ENCODE results near the gene SGO2. TPM values are rescaled to one million over a fixed set of nuclear protein-coding genes. Genes with fewer than 3 reads are reported as not detected.
A peak's percentile ranks its signal among the peaks of the same experiment; 100 is the strongest.

SGO2 gene
- total RNA-seq, 1 experiment from 2014 or later: 25.4 TPM

DNA sequence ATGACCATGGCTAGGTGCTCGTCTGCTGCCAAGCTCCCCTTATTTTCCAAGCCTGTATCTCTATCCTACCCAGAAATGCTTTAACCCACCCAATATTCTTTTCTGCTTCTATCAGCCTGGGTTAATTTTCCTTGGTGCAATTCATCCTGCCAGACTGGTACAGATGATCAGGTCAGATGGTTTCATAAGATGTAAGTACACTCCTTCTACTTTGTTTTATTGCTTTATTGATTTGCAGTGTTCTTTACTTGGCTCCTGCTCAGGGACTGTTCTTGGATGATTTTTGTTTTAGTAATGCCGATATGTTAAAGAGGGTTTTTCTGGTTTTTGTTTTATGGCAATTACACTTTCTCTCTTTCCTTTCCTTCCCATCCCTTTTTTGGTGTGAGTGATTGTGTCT, 2.4 kb upstream of the SGO2 start:
- ATAC-seq: no peak
- ChIA-PET POLR2A (no interaction called here), RAD21 (ENCODE audit: low non-redundant PET in 1 of 2, low total read pairs in 2 of 2, uncharacterized antibody in 2 of 2, unreplicated experiment in 2 of 2) (no interaction called here), CTCF (interaction anchor here (1.5 kb wide), 1 partner anchor 14 kb away, joined by 4 read pairs; the partner anchor contains the start of gene KCTD18)
- Histone ChIP-seq H3K9me3 (ENCODE audit: control insufficient read depth in 1 of 2, insufficient read depth in 1 of 2, low read depth in 1 of 2, low read length in 2 of 2) (no peaks in the 10 kb centered on the region), H3K79me2 (ENCODE audit: insufficient read depth, low read length) (peaks cover 25% of the 10 kb centered on the region), H3K27me3 (ENCODE audit: insufficient read depth, low read length) (no peaks in the 10 kb centered on the region), H3K4me1 (ENCODE audit: control insufficient read depth in 1 of 2, insufficient read depth in 2 of 2, low read length in 2 of 2) (peaks cover 4 to 22% of the 10 kb centered on the region in 2 experiments; a peak in 3 of 4 replicates), H3K4me3 (replicated peaks in 1 of 2; ENCODE audit: low read depth in 1 of 2, low read length in 2 of 2) (no peak overlapping the region), H2AFZ (ENCODE audit: low read depth, low read length, poor library complexity, severe bottlenecking) (no peak overlapping the region), H3K9me2 (ENCODE audit: insufficient read depth) (no peaks in the 10 kb centered on the region), H4K20me1 (ENCODE audit: insufficient read depth) (no peaks in the 10 kb centered on the region), H3K36me3 (ENCODE audit: control insufficient read depth in 1 of 2, insufficient read depth in 2 of 2, low read length in 2 of 2) (no peaks in the 10 kb centered on the region), H3K9ac (ENCODE audit: low read length) (no peak overlapping the region), H3K4me2 (ENCODE audit: low read length) (no peak overlapping the region), H3K27ac (ENCODE audit: low read depth, low read length) (no peak overlapping the region)
- no peak for DNase-seq (ENCODE audit: low read depth, low spot score)
- intact Hi-C loops (cut with micrococcal nuclease): no loop called here
- BruUV-seq (replicated peaks): no TSS peak
- no peak for TF ChIP-seq RAD21 (IDR thresholded peaks at IDR 0.05; ENCODE audit: low read depth)
- TF ChIP-seq POLR2AphosphoS5 (IDR thresholded peaks at IDR 0.05; ENCODE audit: low read depth, low read length): no peak
- no peak for TF ChIP-seq ZBTB33 (IDR thresholded peaks at IDR 0.05; ENCODE audit: extremely low read depth, insufficient replicate concordance, low read length)
- no peak for TF ChIP-seq ZFX (IDR thresholded peaks at IDR 0.05)
- TF ChIP-seq, protein P1, sequence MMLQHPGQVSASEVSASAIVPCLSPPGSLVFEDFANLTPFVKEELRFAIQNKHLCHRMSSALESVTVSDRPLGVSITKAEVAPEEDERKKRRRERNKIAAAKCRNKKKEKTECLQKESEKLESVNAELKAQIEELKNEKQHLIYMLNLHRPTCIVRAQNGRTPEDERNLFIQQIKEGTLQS (IDR thresholded peaks at IDR 0.05): no peak
- no peak for TF ChIP-seq EZH2 (IDR thresholded peaks at IDR 0.05)
- TF ChIP-seq YY1 (IDR thresholded peaks at IDR 0.05; ENCODE audit: extremely low read depth, insufficient replicate concordance, low read depth, low read length): no peak

GRCh38 chr2:200525066-200525465, 941 bp upstream of the SGO2 start:
- Histone ChIP-seq H3K9ac (ENCODE audit: low read length) (no peak overlapping the region), H3K9me3 (ENCODE audit: control insufficient read depth in 1 of 2, insufficient read depth in 1 of 2, low read depth in 1 of 2, low read length in 2 of 2) (no peaks in the 10 kb centered on the region), H4K20me1 (ENCODE audit: insufficient read depth) (no peaks in the 10 kb centered on the region), H3K4me3 (replicated peaks in 1 of 2; ENCODE audit: low read depth in 1 of 2, low read length in 2 of 2) (peak overlapping the region in 1 of 2 experiments; percentile 96; a peak in 2 of 4 replicates), H3K36me3 (ENCODE audit: control insufficient read depth in 1 of 2, insufficient read depth in 2 of 2, low read length in 2 of 2) (no peaks in the 10 kb centered on the region), H3K27me3 (ENCODE audit: insufficient read depth, low read length) (no peaks in the 10 kb centered on the region), H3K4me2 (ENCODE audit: low read length) (peak overlapping the region; percentile 92), H3K27ac (ENCODE audit: low read depth, low read length) (no peak overlapping the region), H3K79me2 (ENCODE audit: insufficient read depth, low read length) (peaks cover 40% of the 10 kb centered on the region), H2AFZ (ENCODE audit: low read depth, low read length, poor library complexity, severe bottlenecking) (peak overlapping the region; percentile 81), H3K9me2 (ENCODE audit: insufficient read depth) (no peaks in the 10 kb centered on the region), H3K4me1 (ENCODE audit: control insufficient read depth in 1 of 2, insufficient read depth in 2 of 2, low read length in 2 of 2) (peaks cover 4 to 22% of the 10 kb centered on the region in 2 experiments; a peak in 3 of 4 replicates)
- intact Hi-C loops (cut with micrococcal nuclease): no loop called here
- ChIA-PET CTCF (no interaction called here), POLR2A (no interaction called here), RAD21 (ENCODE audit: low non-redundant PET in 1 of 2, low total read pairs in 2 of 2, uncharacterized antibody in 2 of 2, unreplicated experiment in 2 of 2) (interaction anchor here in 1 of 2 experiments (0.8 kb wide), 1 partner anchor 15 kb away, joined by 3 read pairs; the partner anchor contains the start of gene KCTD18)
- no peak for ATAC-seq
- TF ChIP-seq ZNF274 (IDR thresholded peaks at IDR 0.05; ENCODE audit: low read depth, low read length) (no peak), ZFX (IDR thresholded peaks at IDR 0.05) (no peak)
- TF ChIP-seq, protein P2, sequence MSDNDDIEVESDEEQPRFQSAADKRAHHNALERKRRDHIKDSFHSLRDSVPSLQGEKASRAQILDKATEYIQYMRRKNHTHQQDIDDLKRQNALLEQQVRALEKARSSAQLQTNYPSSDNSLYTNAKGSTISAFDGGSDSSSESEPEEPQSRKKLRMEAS (IDR thresholded peaks at IDR 0.05): no peak
- BruUV-seq (replicated peaks): no TSS peak
- no peak for DNase-seq (ENCODE audit: low read depth, low spot score)
